Stimulated activated CD8-positive, alpha-beta memory T cell treated with anti-CD3 and anti-CD28 coated beads, Interleukin-12 subunit alpha, Interleukin-12 subunit beta, amount 100 ng/mL, for 24 hours (primary cell): ENCODE data around the gene SP9.

Source experiments
- DNase-seq: peaks from one replicate; pipeline ENCODE4 v3.0.0-alpha.2; 2020; ENCODE audit errors: extremely low read depth

SP9 gene

DNA sequence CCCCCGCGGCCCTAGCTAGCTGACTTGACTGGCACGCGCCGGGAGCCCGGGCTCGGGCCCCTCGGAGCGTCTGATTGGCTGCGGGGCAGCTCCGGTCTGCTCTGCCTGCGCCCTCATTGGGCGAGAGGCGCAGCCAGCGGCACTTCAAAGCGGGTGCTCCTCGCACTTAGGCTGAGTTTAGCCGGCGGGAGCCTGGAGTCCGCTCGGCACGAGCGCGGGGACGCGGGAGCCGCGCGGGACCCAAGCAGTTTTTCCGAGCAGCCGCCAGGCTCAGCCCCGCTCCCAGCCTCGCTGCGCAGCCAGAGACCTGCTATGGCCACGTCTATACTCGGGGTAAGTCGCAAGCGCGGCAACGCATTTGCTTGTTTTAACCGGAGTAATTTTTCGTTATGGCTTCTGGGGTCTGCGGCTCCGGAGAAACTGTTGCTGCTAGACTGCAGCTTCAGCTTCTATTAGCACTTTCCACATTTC is at the start of gene SP9:
Gene SP9, plus strand, starts transcription at position 174 of the 471 bp plus-strand sequence. Its CDS starts 139 bp downstream, at position 313.
- DNase-seq, result no peak

DNA sequence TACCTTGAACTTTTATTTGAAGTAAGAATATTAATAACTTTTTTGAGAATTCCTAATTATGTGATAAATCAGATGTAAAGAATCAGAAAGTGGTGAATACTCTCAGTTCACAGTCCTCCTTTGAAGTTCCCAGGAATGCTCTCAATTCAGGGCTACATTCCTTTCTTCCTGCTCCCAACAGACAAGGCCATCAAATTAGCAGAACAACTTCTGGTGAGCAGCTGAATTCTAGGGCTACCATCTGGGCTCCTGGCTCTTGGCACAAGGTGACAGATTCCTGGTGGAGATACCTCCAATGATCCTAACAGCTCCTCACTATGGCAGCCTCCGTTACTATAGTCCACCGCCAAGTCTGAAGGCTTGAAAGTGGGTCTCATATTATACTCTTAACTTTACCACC is 48.6 kb upstream of the SP9 start:
- no peak for DNase-seq

- DNase-seq, result no peak
These were observed 41.8 kb upstream of the SP9 start for GRCh38 chr2:174292908-174293307.

DNA sequence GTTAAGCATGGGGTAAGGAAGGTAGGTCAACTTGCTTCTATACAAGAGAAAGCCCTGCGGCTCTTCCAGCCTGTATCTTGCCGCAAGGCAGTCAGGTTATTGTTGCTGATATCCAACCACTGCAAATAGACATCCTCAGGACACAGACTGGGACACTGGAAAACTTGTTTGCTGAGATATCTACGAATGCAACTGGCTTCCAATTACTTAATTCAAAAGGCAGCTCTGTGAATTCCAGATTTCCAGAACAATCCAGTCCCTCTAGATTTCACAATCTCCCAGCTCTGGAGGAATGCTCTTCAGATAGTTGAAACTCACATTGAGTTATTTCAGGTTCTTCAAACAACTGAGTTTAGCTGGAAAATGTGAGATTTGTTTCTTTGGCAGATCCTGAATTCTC is 34.6 kb upstream of the SP9 start:
- no peak for DNase-seq

- no peak for DNase-seq
These were observed 22.0 kb upstream of the SP9 start for GRCh38 chr2:174312581-174313234.

DNA sequence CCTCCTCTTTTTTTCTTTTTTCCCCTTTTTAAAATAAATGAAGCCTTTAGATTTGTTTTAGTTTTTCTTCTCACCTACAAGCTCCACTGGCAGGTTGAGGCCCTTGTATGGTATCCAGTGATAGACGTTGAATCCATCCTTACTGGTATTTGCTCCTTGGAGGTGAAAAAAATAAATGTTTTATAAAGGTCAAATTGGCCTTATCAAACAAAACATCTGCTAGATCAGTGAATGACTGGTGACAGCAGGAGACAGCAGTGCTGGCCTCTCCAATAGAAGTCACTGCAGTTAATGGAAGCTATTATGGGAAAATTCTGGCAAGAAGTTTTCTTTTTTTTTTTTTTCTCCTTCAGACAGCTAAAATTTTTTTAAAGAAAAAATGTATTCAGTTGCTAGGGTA is 12.6 kb upstream of the SP9 start:
- no peak for DNase-seq

DNA sequence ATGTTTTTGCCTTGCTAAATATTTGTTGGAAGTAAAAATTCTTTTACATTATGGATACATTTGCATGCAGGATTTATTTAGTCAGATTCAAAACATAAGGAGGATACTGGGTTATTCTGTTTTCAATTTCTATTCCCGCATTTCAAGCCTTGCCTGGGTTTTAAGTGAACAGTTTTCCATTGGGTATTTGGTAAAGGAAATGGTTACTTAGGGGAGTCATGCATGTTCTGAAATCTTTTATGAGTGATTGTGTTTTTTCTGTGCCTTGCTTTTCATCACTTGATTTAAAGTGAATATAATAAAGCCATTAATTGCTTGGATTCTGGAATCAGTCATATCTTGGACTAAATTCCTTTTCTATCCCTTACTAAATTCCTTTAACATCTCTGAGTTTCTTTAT is 12.0 kb upstream of the SP9 start:
- DNase-seq, result no peak

GRCh38 chr2:174324530-174324929 is 10.2 kb upstream of the SP9 start:
- no peak for DNase-seq

DNA sequence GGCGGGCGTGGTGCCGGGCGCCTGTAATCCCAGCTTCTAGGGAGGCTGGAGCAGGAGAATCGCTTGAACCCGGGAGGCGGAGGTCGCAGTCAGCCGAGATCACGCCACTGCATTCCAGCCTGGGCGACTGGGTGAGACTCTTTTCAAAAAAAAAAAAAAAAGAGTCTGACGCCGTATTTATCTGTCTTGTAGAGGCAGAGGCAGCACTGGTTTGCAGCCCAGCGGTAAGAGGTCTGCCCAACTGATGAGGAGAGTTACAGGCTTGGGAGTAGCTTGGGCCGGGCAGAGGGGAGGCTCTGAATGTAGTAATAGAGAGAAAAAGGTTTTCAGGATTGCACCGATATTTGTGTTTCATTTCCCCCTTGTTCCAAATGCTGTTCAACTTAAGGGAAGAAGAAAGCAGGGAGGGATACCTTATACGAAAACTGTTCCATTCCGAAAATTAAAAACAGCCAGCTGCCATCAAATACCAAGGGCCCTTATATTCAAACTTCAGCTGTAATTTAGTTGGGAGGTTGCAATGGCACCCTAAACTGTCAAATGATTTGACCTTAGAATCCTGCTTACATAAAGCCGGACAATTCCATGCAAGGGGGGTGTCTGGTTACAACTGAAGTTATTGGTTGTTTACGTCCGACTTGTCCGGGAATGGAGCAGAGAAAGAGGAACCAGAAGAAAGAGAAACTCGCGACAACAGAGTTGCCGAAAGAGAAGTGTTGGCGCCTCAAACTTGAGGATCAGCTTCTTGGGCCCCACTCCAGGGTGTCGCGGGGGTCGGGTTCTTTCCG is 9.2 kb upstream of the SP9 start:
- DNase-seq, result no peak

- no peak for DNase-seq
These were observed 8.4 kb upstream of the SP9 start for GRCh38 chr2:174326161-174327020.

GRCh38 chr2:174327021-174327840 is 7.5 kb upstream of the SP9 start:
- DNase-seq, result no peak

- no peak for DNase-seq
These were observed 7.0 kb upstream of the SP9 start for GRCh38 chr2:174327841-174328113.

DNA sequence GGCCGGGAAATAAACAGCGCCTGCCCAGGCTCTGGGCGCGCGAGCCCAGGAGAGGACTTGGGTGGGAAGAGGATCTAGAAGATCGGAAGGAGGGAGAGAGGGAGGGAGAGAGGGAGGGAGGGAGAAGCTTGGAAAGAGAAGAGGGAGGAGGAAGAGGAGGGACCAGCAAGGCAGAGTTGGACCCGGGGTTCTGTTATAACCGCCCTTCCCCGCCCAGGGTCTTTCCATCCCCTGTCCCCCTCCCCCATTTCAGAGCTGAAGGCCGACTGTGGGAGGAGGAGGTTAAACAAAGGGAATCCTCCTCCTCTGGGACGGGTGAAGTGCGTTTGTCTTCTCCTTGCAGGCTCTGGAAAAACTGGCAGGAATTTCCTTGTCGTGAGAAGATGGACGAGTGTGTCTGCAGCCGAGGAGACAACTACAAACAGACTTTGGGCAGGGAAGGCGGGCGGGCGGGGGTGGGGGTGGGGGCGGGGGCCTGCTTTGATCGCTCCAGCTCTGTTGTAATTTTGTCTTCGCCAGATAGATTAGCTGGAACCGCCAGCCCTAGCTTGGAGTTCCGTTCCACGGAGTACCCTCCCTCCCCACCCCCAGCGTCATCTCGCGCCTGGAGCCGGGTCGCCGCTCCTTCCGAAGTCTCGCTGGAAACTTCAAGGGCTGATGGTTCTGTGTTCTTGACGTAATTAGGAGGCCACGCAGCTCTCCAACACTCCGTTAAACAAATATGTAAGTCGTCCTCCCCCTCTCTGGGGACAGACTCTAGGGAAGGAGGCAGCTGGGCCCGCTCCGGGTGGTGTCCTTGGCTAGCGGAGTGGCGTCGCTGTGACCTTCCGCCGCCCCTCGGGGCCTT is 6.4 kb upstream of the SP9 start:
- DNase-seq, result no peak

- no peak for DNase-seq
These were observed 5.6 kb upstream of the SP9 start for GRCh38 chr2:174328961-174329715.

DNA sequence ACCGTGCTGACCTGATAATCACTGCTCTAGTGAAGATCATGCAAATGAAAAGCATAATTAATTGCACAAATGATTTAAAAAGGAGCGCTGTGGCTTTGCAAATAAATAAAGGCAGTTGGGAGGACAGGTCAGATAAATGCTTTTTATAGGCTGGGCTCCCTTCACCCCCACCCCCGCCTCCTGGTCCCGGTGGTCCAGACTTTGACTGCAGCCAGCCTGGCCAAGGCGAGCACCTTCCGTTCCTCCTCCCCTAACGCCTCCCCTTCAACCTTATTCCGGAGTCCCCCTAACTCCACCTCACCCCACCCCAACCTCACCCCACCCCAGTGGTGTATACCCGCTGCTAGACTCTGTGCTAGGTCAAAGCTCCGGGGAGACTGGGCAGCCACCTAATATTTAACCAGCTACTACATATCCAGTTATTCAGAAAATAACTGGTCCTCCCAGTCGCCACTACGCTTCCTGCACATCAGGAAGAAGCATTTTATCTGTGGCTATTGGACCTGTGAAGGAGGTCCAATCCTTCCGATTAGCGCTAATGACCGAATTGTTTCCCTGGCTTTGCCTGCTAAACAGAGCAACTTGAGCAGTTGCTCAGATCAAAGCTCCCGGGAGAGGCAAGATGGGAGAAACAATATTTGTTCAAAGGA is 3.7 kb upstream of the SP9 start:
- no peak for DNase-seq

GRCh38 chr2:174331595-174332216 is 3.0 kb upstream of the SP9 start:
- DNase-seq, result no peak

DNA sequence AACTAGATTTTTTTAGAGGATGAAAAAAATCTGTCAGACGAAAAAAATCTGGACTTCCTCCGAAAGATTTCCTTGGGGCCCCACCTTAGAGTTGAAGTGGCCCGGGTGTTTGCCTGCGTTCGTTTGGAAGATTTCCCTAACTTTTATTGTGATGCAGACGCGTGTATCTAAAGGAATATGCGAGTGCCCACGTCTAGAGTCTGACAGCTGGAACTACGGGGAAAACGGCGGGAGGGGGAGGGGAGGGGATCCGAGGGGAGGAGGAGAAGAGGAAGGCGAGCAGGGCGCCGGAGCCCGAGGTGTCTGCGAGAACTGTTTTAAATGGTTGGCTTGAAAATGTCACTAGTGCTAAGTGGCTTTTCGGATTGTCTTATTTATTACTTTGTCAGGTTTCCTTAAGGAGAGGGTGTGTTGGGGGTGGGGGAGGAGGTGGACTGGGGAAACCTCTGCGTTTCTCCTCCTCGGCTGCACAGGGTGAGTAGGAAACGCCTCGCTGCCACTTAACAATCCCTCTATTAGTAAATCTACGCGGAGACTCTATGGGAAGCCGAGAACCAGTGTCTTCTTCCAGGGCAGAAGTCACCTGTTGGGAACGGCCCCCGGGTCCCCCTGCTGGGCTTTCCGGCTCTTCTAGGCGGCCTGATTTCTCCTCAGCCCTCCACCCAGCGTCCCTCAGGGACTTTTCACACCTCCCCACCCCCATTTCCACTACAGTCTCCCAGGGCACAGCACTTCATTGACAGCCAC is 2.4 kb upstream of the SP9 start:
- no peak for DNase-seq

GRCh38 chr2:174333017-174333371 is 1.8 kb upstream of the SP9 start:
- no peak for DNase-seq
